A549 treated with Mapracorat at 1 μM for 4 hours (cell line): Measurements from ENCODE around the gene ZSCAN29. TPM values are rescaled to one million over a fixed set of nuclear protein-coding genes. Genes with fewer than 3 reads are reported as not detected.

Experiments
- total RNA-seq: library from RNA; stranded (reverse); fragments of 200-300 nt; extraction: Qiagen RNA extraction; gene quantifications from 5 replicates; pipeline ENCODE4 v1.2.3, GENCODE V29; 2022

Gene ZSCAN29
- 7.1 to 9.5 TPM (median 8.2 TPM) in 5 replicates for total RNA-seq

GRCh38 chr15:43370975-43371974 lies at the start of gene ZSCAN29, which contains the start of gene TUBGCP4:
Gene ZSCAN29 (minus strand): TSS chr15:43371043. CDS start chr15:43369913, 1,130 bp downstream.
Gene TUBGCP4 (plus strand): TSS chr15:43371101. CDS start chr15:43371355, 254 bp downstream.

GRCh38 chr15:43329960-43330779 lies 40.7 kb downstream of the ZSCAN29 start, which contains the start of gene LCMT2:
Gene LCMT2 (minus strand): TSS chr15:43330573. CDS start chr15:43330489, 84 bp downstream.

Other genes with a start within 250 kb of the ZSCAN29 start
- gene TMEM62, start 237.5 kb downstream of the ZSCAN29 start, total RNA-seq, result 7.2 to 10.6 TPM (median 9.1 TPM) in 5 replicates
- 24.5 to 29.8 TPM (median 27.6 TPM) in 5 replicates for gene CCNDBP1, start 185.6 kb downstream of the ZSCAN29 start, total RNA-seq
- gene EPB42, start 150.0 kb downstream of the ZSCAN29 start, total RNA-seq, result not detected in 5 replicates
- gene TGM5, start 104.1 kb downstream of the ZSCAN29 start, total RNA-seq, result not detected in 5 replicates
- gene TGM7, start 68.8 kb downstream of the ZSCAN29 start, total RNA-seq, result not detected in 5 replicates
- gene LCMT2, start 40.5 kb downstream of the ZSCAN29 start, total RNA-seq, result 5.7 to 8.3 TPM (median 6.8 TPM) in 5 replicates
- 3.8 to 8.1 TPM (median 5.9 TPM) in 5 replicates for gene TUBGCP4, start 58 bp upstream of the ZSCAN29 start, total RNA-seq
- 15.8 to 18.4 TPM (median 17.0 TPM) in 5 replicates for gene TP53BP1, start 122.1 kb upstream of the ZSCAN29 start, total RNA-seq
- gene MAP1A, start 146.6 kb upstream of the ZSCAN29 start, total RNA-seq, result 0.57 to 0.66 TPM (median 0.64 TPM) in 5 replicates
- 4.7 to 7.8 TPM (median 6.9 TPM) in 5 replicates for gene PPIP5K1, start 219.2 kb upstream of the ZSCAN29 start, total RNA-seq
- 2.7 to 5.1 TPM (median 3.3 TPM) in 5 replicates for gene CKMT1B, start 223.0 kb upstream of the ZSCAN29 start, total RNA-seq
- 0.12 to 0.30 TPM (median 0.23 TPM) in 4 of 5 replicates, not detected in the other for gene STRC, start 247.8 kb upstream of the ZSCAN29 start, total RNA-seq